ENCODE data around the gene CDADC1. TPM values are rescaled to one million over a fixed set of nuclear protein-coding genes. Genes with fewer than 3 reads are reported as not detected.

Gene CDADC1
- total RNA-seq, 1 donor from 2014 or later: 8.4 TPM

GRCh38 chr13:49217962-49218492 is 29.7 kb upstream of the CDADC1 start:
- Mint-ChIP-seq H3K9me3 (ENCODE audit: unreplicated experiment) (no peaks in the 10 kb centered on the region), H3K4me3 (ENCODE audit: unreplicated experiment) (no peak overlapping the region), H3K36me3 (ENCODE audit: unreplicated experiment) (peaks cover 8% of the 10 kb centered on the region), H3K27ac (ENCODE audit: unreplicated experiment) (no peak overlapping the region), H3K4me1 (ENCODE audit: unreplicated experiment) (peaks cover 4% of the 10 kb centered on the region), H3K27me3 (ENCODE audit: unreplicated experiment) (peaks cover 49% of the 10 kb centered on the region)
- DNase-seq (ENCODE audit: extremely low spot score, unreplicated experiment): no peak
- TF ChIP-seq, protein P1, sequence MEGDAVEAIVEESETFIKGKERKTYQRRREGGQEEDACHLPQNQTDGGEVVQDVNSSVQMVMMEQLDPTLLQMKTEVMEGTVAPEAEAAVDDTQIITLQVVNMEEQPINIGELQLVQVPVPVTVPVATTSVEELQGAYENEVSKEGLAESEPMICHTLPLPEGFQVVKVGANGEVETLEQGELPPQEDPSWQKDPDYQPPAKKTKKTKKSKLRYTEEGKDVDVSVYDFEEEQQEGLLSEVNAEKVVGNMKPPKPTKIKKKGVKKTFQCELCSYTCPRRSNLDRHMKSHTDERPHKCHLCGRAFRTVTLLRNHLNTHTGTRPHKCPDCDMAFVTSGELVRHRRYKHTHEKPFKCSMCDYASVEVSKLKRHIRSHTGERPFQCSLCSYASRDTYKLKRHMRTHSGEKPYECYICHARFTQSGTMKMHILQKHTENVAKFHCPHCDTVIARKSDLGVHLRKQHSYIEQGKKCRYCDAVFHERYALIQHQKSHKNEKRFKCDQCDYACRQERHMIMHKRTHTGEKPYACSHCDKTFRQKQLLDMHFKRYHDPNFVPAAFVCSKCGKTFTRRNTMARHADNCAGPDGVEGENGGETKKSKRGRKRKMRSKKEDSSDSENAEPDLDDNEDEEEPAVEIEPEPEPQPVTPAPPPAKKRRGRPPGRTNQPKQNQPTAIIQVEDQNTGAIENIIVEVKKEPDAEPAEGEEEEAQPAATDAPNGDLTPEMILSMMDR (IDR thresholded peaks at IDR 0.05): no peak

- Mint-ChIP-seq H3K27ac (ENCODE audit: unreplicated experiment) (no peak overlapping the region), H3K9me3 (ENCODE audit: unreplicated experiment) (no peaks in the 10 kb centered on the region), H3K4me1 (ENCODE audit: unreplicated experiment) (peaks cover 4% of the 10 kb centered on the region), H3K27me3 (ENCODE audit: unreplicated experiment) (peaks cover 54% of the 10 kb centered on the region), H3K4me3 (ENCODE audit: unreplicated experiment) (no peak overlapping the region), H3K36me3 (ENCODE audit: unreplicated experiment) (peaks cover 8% of the 10 kb centered on the region)
- no peak for DNase-seq (ENCODE audit: extremely low spot score, unreplicated experiment)
- TF ChIP-seq, protein P1 (IDR thresholded peaks at IDR 0.05): no peak
Measured at GRCh38 chr13:49218493-49219051, 29.2 kb upstream of the CDADC1 start.

- H3K27me3 Mint-ChIP-seq (ENCODE audit: unreplicated experiment): peaks cover 64% of the 10 kb centered on the region
- TF ChIP-seq, protein P1 (IDR thresholded peaks at IDR 0.05): no peak
- H3K4me3 Mint-ChIP-seq (ENCODE audit: unreplicated experiment): peak overlapping the region; percentile 55
- no peak for DNase-seq (ENCODE audit: extremely low spot score, unreplicated experiment)
- no peaks in the 10 kb centered on the region for H3K9me3 Mint-ChIP-seq (ENCODE audit: unreplicated experiment)
- H3K4me1 Mint-ChIP-seq (ENCODE audit: unreplicated experiment): peaks cover 4% of the 10 kb centered on the region
- H3K36me3 Mint-ChIP-seq (ENCODE audit: unreplicated experiment): peaks cover 8% of the 10 kb centered on the region
- peak overlapping the region; percentile 27 for H3K27ac Mint-ChIP-seq (ENCODE audit: unreplicated experiment)
Measured at GRCh38 chr13:49219647-49220035, 28.1 kb upstream of the CDADC1 start.

- Mint-ChIP-seq H3K4me3 (ENCODE audit: unreplicated experiment) (peak within 1 kb of the TSS; percentile 65), H3K27me3 (ENCODE audit: unreplicated experiment) (peaks cover 70% of the 10 kb centered on the region), H3K9me3 (ENCODE audit: unreplicated experiment) (no peaks in the 10 kb centered on the region), H3K36me3 (ENCODE audit: unreplicated experiment) (peaks cover 8% of the 10 kb centered on the region), H3K27ac (ENCODE audit: unreplicated experiment) (peak within 1 kb of the TSS; percentile 27), H3K4me1 (ENCODE audit: unreplicated experiment) (peaks cover 4% of the 10 kb centered on the region)
- DNase-seq (ENCODE audit: extremely low spot score, unreplicated experiment): no peak
- TF ChIP-seq, protein P1 (IDR thresholded peaks at IDR 0.05): no peak
Measured at GRCh38 chr13:49220036-49220855, 27.5 kb upstream of the CDADC1 start, which contains the start of gene MLNR. Gene MLNR (plus strand): TSS chr13:49220338. CDS start chr13:49220338, 0 bp downstream.
